ENCODE data around the gene CHDH. TPM values are rescaled to one million over a fixed set of nuclear protein-coding genes. Genes with fewer than 3 reads are reported as not detected.

The CHDH gene
- total RNA-seq, 2 donors from 2014 or later = 21.5 to 26.0 TPM

GRCh38 chr3:53888232-53888631 lies 42.0 kb upstream of the CHDH start:
- 32 to 35% methylated on average over 1 of the region's 1 CpG for WGBS, 2 donors
- DNase-seq = no peak
- Histone ChIP-seq H3K27me3 (no peaks in the 10 kb centered on the region), H3K36me3 (replicated peaks in 1 of 2; ENCODE audit: insufficient read depth in 1 of 2, low read depth in 2 of 2) (peaks cover 0 to 16% of the 10 kb centered on the region in 2 donors), H3K27ac (no peak overlapping the region), H3K4me3 (no peak overlapping the region), H3K9me3 (no peaks in the 10 kb centered on the region), H3K4me1 (peaks cover 36% of the 10 kb centered on the region)
- TF ChIP-seq, protein P1, sequence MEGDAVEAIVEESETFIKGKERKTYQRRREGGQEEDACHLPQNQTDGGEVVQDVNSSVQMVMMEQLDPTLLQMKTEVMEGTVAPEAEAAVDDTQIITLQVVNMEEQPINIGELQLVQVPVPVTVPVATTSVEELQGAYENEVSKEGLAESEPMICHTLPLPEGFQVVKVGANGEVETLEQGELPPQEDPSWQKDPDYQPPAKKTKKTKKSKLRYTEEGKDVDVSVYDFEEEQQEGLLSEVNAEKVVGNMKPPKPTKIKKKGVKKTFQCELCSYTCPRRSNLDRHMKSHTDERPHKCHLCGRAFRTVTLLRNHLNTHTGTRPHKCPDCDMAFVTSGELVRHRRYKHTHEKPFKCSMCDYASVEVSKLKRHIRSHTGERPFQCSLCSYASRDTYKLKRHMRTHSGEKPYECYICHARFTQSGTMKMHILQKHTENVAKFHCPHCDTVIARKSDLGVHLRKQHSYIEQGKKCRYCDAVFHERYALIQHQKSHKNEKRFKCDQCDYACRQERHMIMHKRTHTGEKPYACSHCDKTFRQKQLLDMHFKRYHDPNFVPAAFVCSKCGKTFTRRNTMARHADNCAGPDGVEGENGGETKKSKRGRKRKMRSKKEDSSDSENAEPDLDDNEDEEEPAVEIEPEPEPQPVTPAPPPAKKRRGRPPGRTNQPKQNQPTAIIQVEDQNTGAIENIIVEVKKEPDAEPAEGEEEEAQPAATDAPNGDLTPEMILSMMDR (IDR thresholded peaks at IDR 0.05) = no peak
- ATAC-seq = no peak
- intact Hi-C loops (cut with DNase I) = no loop called here

DNA sequence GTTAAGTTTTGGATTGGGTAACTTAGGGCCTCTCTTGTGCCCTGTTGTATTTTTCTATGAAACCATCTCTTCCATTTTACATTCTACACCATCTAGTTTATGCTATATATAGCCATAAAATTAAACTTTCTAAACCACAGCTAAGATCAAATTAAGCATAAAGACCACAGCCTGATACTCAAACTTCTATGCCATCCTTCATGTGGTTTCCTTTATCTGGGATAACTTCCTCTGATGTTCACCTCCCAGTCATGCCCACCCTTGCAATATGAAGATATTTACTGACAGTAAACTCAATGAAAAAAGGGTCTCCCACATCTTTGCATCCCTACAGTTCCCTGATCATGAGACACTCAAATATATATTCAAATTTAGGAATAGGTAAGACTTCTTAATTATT lies 41.2 kb upstream of the CHDH start:
- H3K4me1 ChIP-seq = peaks cover 37% of the 10 kb centered on the region
- no peak overlapping the region for H3K27ac ChIP-seq
- no peak overlapping the region for H3K4me3 ChIP-seq
- no peak for ATAC-seq
- H3K9me3 ChIP-seq = no peaks in the 10 kb centered on the region
- DNase-seq = no peak
- TF ChIP-seq POLR2A (IDR thresholded peaks at IDR 0.05) = no peak
- TF ChIP-seq, protein P1 (IDR thresholded peaks at IDR 0.05) = no peak
- intact Hi-C loops (cut with DNase I) = no loop called here
- H3K36me3 ChIP-seq (replicated peaks in 1 of 2; ENCODE audit: insufficient read depth in 1 of 2, low read depth in 2 of 2) = peaks cover 0 to 16% of the 10 kb centered on the region in 2 donors
- no peaks in the 10 kb centered on the region for H3K27me3 ChIP-seq

GRCh38 chr3:53885239-53885638 lies 39.0 kb upstream of the CHDH start:
- DNase-seq (no peak), ATAC-seq (no peak)
- Histone ChIP-seq H3K36me3 (replicated peaks in 1 of 2; ENCODE audit: insufficient read depth in 1 of 2, low read depth in 2 of 2) (peaks cover 0 to 16% of the 10 kb centered on the region in 2 donors), H3K27me3 (no peaks in the 10 kb centered on the region), H3K4me1 (peaks cover 38% of the 10 kb centered on the region), H3K9me3 (no peaks in the 10 kb centered on the region), H3K27ac (no peak overlapping the region), H3K4me3 (no peak overlapping the region)
- WGBS, 2 donors = 81 to 91% methylated on average over 3 of the region's 3 CpGs
- TF ChIP-seq, protein P1 (IDR thresholded peaks at IDR 0.05) = no peak
- no peak for TF ChIP-seq POLR2A (IDR thresholded peaks at IDR 0.05)
- intact Hi-C loops (cut with DNase I) = no loop called here

DNA sequence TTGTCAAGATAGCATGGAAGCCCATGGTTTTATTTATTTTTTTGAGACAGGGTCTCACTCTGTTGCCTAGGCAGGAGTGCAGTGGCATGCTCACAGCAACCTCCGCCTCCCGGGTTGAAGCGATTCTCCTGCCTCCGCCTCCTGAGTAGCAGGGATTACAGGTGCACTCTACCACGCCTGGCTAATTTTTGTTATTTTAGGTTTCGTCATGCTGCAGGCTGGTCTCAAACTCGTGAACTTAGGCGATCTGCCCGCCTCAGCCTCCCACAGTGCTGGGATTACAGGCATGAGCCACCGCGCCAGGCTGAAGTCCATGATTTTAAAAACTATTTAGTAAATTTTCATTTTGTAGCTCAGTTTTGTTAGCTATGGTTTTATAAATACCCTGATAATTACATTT lies 38.4 kb upstream of the CHDH start:
- Histone ChIP-seq H3K36me3 (replicated peaks in 1 of 2; ENCODE audit: insufficient read depth in 1 of 2, low read depth in 2 of 2) (peaks cover 0 to 18% of the 10 kb centered on the region in 2 donors), H3K4me3 (no peak overlapping the region), H3K27ac (no peak overlapping the region), H3K27me3 (no peaks in the 10 kb centered on the region), H3K4me1 (peaks cover 33% of the 10 kb centered on the region), H3K9me3 (no peaks in the 10 kb centered on the region)
- no peak for DNase-seq
- ATAC-seq = no peak
- 93 to 96% methylated on average over 11 of the region's 11 CpGs for WGBS, 2 donors
- TF ChIP-seq POLR2A (IDR thresholded peaks at IDR 0.05) = no peak
- TF ChIP-seq, protein P1 (IDR thresholded peaks at IDR 0.05) = no peak
- intact Hi-C loops (cut with DNase I) = no loop called here

- 47 to 55% methylated on average over 4 of the region's 4 CpGs for WGBS, 2 donors
- H3K4me3 ChIP-seq = no peak overlapping the region
- TF ChIP-seq POLR2A (IDR thresholded peaks at IDR 0.05) = no peak
- TF ChIP-seq, protein P1 (IDR thresholded peaks at IDR 0.05) = no peak
- intact Hi-C loops (cut with DNase I) = no loop called here
- H3K36me3 ChIP-seq (replicated peaks in 1 of 2; ENCODE audit: insufficient read depth in 1 of 2, low read depth in 2 of 2) = peaks cover 0 to 20% of the 10 kb centered on the region in 2 donors
- H3K27me3 ChIP-seq = no peaks in the 10 kb centered on the region
- H3K9me3 ChIP-seq = no peaks in the 10 kb centered on the region
- ATAC-seq (no peak), DNase-seq (no peak)
- no peak overlapping the region for H3K27ac ChIP-seq
- H3K4me1 ChIP-seq = peaks cover 18% of the 10 kb centered on the region
Observed at GRCh38 chr3:53883008-53883407, 36.8 kb upstream of the CHDH start.

Measured in body of pancreas (tissue), 4 donors.